Central memory CD8-positive, alpha-beta T cell (primary cell): ENCODE results near the gene KRT79.

Source experiments
- ATAC-seq: fragments of 150-1000 bp; cut with Tn5 transposase; replicated peaks from 2 replicates; pipeline ENCODE4 v1.10.0; 2022; ENCODE audit warnings: mild to moderate bottlenecking, moderate FRiP score, moderate number of reproducible peaks; ENCODE audit not compliant: poor library complexity, severe bottlenecking; ENCODE audit errors: extremely low read depth
- DNase-seq, 2 donors: peaks; one replicate each; pipeline ENCODE4 v3.0.0; 2021; ENCODE audit warnings: low spot score in 2 of 2
- H3K27ac Mint-ChIP-seq: one replicate; pipeline ENCODE4 v1.8.0; 2022; ENCODE audit warnings: low read depth, mild to moderate bottlenecking, moderate library complexity, mixed read lengths
- H3K27me3 Mint-ChIP-seq: one replicate; pipeline ENCODE4 v1.8.0; 2022; ENCODE audit warnings: mixed read lengths
- H3K36me3 Mint-ChIP-seq: one replicate; pipeline ENCODE4 v1.8.0; 2022; ENCODE audit warnings: mild to moderate bottlenecking, moderate library complexity, mixed read lengths; ENCODE audit not compliant: insufficient read depth
- H3K4me1 Mint-ChIP-seq: one replicate; pipeline ENCODE4 v1.8.0; 2022; ENCODE audit warnings: mixed read lengths
- H3K4me3 Mint-ChIP-seq: one replicate; pipeline ENCODE4 v1.8.0; 2022; ENCODE audit warnings: mild to moderate bottlenecking, moderate library complexity, mixed read lengths
- H3K9me3 Mint-ChIP-seq: one replicate; pipeline ENCODE4 v1.8.0; 2022; ENCODE audit warnings: mixed read lengths

The KRT79 gene

DNA sequence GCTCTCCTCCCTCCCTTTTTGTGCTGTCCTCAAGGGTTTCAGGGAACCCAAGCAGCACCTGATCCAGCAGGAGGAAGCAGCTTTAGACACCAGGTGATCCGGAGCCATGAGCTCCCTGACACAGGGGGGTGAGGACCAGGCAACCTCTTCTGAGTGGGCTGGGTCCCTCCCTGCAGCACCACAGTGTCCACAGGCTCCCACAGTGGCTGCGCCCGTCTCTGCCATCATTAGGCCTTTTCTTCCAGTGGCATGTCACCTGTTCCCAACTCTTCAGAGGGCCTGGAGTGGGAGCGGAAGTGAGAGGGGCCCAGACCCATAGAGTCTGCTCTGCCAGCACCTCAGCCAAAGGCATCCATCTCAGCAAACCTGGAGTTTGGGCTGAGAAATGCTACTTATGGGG is 56.5 kb downstream of the KRT79 start:
- DNase-seq, result no peak
- H3K36me3 Mint-ChIP-seq, result peaks cover 3% of the 10 kb centered on the region
- no peak overlapping the region for H3K27ac Mint-ChIP-seq
- no peaks in the 10 kb centered on the region for H3K4me1 Mint-ChIP-seq
- H3K27me3 Mint-ChIP-seq, result peaks cover 33% of the 10 kb centered on the region
- ATAC-seq, result no peak
- H3K9me3 Mint-ChIP-seq, result no peaks in the 10 kb centered on the region
- no peak overlapping the region for H3K4me3 Mint-ChIP-seq

DNA sequence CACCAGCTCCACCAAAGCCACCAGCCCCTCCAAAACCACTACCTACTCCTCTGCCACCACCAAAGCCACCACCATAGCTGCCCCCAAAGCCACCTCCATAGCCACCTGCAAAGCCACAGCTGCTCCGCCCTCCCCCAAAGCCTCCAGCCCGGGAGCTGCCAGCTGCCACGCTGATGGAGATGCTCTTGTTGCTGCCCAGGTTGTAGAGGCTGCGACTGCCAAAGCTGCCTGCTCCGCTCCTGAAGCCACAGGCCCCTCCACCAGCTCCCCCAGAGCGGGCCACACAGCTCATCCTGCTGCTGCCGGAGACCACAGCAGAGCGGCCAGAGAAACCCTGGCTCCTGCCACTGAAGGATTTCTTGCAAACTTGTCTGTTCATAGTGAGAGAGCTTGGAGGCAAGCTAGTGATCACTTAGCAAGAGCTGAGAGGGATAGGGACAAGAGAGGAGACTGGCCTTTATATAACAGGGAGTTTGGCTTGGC is 57.2 kb downstream of the KRT79 start, which contains the start of gene KRT76:
Gene KRT76, minus strand, starts transcription at position 433 of the 483 bp plus-strand sequence. Its CDS starts 54 bp downstream, at position 379.
- no peak within 1 kb of the TSS for H3K27ac Mint-ChIP-seq
- H3K4me1 Mint-ChIP-seq, result no peaks in the 10 kb centered on the region
- H3K9me3 Mint-ChIP-seq, result no peaks in the 10 kb centered on the region
- no peak for DNase-seq
- H3K4me3 Mint-ChIP-seq, result no peak within 1 kb of the TSS
- H3K27me3 Mint-ChIP-seq, result peaks cover 33% of the 10 kb centered on the region
- ATAC-seq, result no peak
- H3K36me3 Mint-ChIP-seq, result peaks cover 3% of the 10 kb centered on the region

DNA sequence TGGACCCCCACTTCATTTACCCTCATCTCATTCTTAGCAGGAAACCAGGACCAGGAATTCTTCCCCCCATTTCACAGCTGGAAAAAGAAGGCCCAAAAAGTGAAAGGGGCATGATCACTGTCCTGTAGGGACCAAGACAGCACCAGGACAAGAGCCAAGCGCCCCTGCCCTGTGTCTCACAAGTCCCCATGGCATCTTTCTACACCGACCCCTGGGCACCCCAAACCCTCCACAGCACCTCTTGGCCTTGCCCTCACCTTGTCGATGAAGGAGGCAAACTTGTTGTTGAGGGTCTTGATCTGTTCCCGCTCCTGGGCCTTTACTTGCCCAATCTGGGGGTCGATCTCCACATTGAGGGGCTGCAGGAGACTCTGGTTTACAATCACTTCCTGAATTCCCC is 57.7 kb downstream of the KRT79 start:
- ATAC-seq, result no peak
- Mint-ChIP-seq H3K27ac (no peak overlapping the region), H3K4me3 (no peak overlapping the region), H3K36me3 (peaks cover 3% of the 10 kb centered on the region), H3K27me3 (peaks cover 35% of the 10 kb centered on the region), H3K4me1 (no peaks in the 10 kb centered on the region), H3K9me3 (no peaks in the 10 kb centered on the region)
- no peak for DNase-seq

- Mint-ChIP-seq H3K36me3 (peaks cover 3% of the 10 kb centered on the region), H3K9me3 (no peaks in the 10 kb centered on the region), H3K4me3 (no peak overlapping the region), H3K27ac (no peak overlapping the region), H3K4me1 (no peaks in the 10 kb centered on the region), H3K27me3 (peaks cover 44% of the 10 kb centered on the region)
- no peak for ATAC-seq
- DNase-seq, result no peak
Observed at GRCh38 chr12:52774629-52775250, 59.4 kb downstream of the KRT79 start.

DNA sequence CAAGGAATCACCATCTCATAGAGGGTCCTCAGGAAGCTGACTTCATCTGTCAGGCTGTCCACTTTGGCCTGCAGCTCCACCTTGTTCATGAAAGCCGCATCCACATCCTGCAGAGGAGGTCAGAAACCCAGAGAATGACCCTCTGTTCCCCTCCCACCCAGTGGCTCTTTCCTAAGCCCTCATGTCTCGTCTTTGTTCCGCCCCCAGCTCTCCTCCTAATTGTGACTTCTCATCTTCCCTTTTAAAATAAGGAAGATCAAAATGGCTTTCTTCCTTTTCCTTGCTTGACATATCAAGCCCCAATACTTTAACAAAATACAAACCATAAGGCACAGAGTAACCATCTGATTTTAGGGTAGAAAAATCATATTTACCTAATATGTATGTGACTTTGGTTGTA is 61.3 kb downstream of the KRT79 start:
- peaks cover 38% of the 10 kb centered on the region for H3K27me3 Mint-ChIP-seq
- DNase-seq (no peak), ATAC-seq (no peak)
- peaks cover 3% of the 10 kb centered on the region for H3K36me3 Mint-ChIP-seq
- no peak overlapping the region for H3K4me3 Mint-ChIP-seq
- no peaks in the 10 kb centered on the region for H3K4me1 Mint-ChIP-seq
- H3K27ac Mint-ChIP-seq, result no peak overlapping the region
- H3K9me3 Mint-ChIP-seq, result no peaks in the 10 kb centered on the region

GRCh38 chr12:52772188-52772587 is 61.9 kb downstream of the KRT79 start:
- Mint-ChIP-seq H3K9me3 (no peaks in the 10 kb centered on the region), H3K27ac (no peak overlapping the region), H3K4me1 (no peaks in the 10 kb centered on the region), H3K36me3 (peaks cover 3% of the 10 kb centered on the region), H3K4me3 (no peak overlapping the region), H3K27me3 (peaks cover 36% of the 10 kb centered on the region)
- no peak for ATAC-seq
- DNase-seq, result no peak

- ATAC-seq (no peak), DNase-seq (no peak)
- no peak overlapping the region for H3K27ac Mint-ChIP-seq
- no peak overlapping the region for H3K4me3 Mint-ChIP-seq
- no peaks in the 10 kb centered on the region for H3K9me3 Mint-ChIP-seq
- peaks cover 33% of the 10 kb centered on the region for H3K27me3 Mint-ChIP-seq
- no peaks in the 10 kb centered on the region for H3K36me3 Mint-ChIP-seq
- H3K4me1 Mint-ChIP-seq, result no peaks in the 10 kb centered on the region
Observed at GRCh38 chr12:52771505-52771904, 62.6 kb downstream of the KRT79 start.
